Limb (tissue), 2 donors: Measurements from ENCODE around the gene CACNA1B.
"Not testable (repeated sequence)": the region's sequence is repeated elsewhere in the genome, so short reads cannot be mapped to it uniquely, and the experiment has no call there.

Experiments
- DNase-seq, 2 donors: peaks; one replicate each; pipeline ENCODE4 v3.0.0-alpha.2; 2016; ENCODE audit errors: extremely low spot score in 2 of 2

The CACNA1B gene

DNA sequence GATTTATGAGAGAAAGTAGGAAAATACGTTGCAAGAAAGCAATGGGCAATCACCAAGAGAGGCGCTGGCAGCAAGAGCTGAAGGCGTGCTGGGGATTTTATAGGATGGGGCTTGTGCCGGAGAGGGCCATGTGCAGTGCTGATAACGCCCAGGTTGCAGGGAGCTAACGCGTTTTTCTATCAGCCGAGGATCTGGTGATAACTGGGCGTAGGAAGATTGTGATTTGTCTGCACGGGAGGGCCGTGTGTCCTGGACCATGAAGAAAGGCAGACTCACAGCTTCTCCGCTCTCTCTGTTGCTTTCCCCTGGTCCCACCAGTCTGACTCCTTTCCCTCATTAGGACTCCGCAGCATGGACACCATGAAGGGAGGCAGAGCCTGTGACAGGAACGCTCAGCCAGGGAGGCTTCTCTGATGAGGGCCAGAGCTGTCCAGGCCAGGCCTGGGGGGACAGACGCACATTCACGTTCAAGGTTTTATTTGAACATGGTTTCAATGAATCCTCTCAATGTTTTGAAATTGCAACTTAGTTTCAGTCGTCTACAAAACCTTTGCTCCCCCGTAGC is 11.9 kb upstream of the CACNA1B start:
- no peak for DNase-seq

DNA sequence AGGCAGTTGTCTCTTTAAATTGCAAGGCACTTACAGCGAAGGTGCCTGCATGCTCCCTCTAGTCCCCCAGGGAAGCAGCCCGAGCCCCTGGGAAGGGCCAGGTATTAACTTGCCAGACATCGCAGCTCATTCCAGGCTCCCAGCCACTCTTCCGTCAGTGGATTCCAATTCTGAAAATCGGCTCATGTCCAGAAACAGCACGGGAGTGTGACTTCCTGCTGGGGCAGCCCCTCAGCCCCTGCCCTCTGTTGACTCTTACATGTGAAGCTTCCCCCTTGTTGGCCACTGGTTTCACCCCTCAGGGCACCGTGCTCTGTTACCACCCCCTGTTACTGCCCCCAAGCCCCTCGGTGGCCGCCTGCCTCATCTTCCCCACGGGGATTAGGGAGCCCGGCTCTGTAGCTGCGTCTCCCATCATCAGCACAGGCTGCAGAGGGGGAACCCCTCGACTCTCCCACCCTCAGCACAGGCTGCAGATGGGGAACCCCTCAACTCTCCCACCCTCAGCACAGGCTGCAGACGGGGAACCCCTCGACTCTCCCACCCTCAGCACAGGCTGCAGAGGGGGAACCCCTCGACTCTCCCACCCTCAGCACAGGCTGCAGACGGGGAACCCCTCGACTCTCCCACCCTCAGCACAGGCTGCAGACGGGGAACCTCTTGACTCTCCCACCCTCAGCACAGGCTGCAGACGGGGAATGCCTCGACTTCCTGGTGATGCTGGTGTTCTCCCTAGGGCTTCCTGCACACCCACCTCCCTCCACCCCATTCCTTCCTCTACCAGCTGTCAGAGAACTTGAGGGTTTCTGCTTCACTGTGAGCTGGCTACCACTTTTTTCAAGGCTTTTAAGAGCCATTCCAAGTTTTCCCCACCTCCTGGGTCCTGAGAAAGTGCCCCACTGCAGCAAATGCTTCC is 11.1 kb upstream of the CACNA1B start:
- no peak for DNase-seq

GRCh38 chr9:137870432-137870831 is 7.2 kb upstream of the CACNA1B start:
- DNase-seq, result no peak

- no peak for DNase-seq
These were observed 5.3 kb upstream of the CACNA1B start for GRCh38 chr9:137872296-137872695.

DNA sequence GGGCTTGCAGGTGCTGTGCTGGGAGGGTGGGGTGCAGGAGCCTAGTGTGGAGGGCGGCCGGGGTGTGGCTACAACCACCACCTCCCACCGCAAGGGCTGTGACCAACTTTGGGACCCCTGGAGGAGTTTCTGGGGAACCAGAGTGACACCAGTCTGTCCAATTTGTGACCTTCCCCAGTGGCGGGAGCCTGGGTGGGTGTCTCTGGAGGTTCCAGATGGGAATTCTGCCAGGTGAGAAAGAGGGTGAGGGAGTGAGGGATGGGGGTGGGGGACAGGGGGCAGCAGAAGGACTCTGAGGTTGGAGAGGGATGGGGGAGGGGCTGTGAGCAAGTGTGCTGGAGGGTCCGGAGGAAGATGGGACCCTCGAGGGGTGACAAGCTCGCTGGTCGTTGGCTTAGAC is 4.2 kb upstream of the CACNA1B start:
- no peak for DNase-seq

GRCh38 chr9:137873858-137874362 is 3.7 kb upstream of the CACNA1B start:
- DNase-seq, result no peak

- no peak for DNase-seq
These were observed 2.2 kb upstream of the CACNA1B start for GRCh38 chr9:137875354-137875753.

DNA sequence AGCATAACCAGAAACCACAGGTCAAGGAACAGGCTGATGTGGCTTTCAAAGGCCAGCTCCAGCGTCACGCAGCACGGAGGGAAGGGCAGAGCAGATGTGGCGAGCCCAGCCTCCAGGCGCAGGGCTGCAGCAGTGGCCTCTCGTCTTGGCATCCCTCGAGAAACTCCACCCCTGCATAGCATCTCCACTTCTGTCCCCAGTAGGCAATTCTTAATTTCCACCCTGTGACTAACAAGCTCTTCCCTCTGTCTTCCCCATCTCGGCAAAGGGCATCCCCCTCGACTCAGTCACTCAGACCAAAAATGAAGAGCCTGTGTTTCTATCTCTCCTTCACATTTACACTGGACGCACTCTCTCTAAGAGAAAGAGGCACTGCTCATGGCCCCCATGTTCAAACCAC is 1.7 kb upstream of the CACNA1B start:
- DNase-seq, result no peak

DNA sequence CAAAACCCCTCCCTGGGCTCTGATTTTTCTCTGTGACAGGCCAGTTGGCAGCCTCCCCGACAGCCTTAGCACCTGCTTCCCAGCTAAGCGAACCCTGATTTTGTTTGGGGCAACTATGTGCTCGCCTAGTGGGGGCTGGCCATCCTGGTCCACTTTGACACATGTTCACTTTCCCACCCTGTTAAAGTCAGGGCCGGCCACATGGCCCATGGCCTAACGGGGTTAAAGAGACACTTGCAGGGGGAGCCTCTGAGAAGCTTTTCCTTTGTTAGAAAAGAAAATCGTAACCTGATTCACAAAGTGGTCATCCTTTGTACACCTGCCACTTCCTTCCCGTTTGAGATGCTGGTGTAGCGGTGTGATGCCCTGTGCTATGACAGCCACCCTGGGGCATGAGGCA is 1.3 kb upstream of the CACNA1B start:
- DNase-seq, result no peak

DNA sequence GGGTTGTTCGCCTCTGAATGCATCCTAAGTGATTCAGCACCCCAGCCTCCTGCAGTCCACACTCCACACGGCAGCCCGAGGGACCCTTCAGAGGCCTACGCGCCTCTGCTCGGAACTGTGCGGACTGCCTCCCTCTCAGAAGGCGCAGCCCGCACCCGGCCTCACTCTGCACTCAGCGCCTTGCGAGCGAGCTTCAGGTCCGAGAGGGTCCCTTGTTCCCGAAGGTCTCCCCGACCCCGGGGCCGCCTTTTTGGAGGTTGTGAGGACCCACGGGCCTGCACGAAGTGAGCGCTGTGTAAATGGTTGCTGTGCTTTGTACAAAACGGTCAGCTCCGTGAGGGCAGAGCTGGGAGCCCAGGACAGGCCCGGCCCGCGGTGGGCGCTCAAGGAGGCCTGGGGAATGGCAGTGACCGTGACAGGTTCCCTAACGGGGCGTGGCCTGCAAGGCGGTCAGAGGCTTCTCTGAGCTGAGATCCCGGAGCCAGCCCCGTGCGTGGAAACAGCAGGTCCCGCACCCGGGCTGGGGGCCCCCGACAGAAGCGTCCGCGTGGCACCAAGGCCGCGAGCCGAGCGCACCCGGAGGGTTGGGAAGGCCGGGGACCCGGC is 698 bp upstream of the CACNA1B start:
- DNase-seq, result no peak

GRCh38 chr9:137878146-137878941 is 762 bp downstream of the CACNA1B start:
- DNase-seq, result peak; percentile 30 to 83

GRCh38 chr9:137879052-137879451 is 1.5 kb downstream of the CACNA1B start:
- DNase-seq, result no peak

- DNase-seq, result no peak
These were observed 2.1 kb downstream of the CACNA1B start for GRCh38 chr9:137879566-137880150.

- no peak for DNase-seq
These were observed 2.8 kb downstream of the CACNA1B start for GRCh38 chr9:137880160-137880975.

GRCh38 chr9:137880976-137881530 is 3.5 kb downstream of the CACNA1B start:
- no peak for DNase-seq

GRCh38 chr9:137881591-137882505 is 4.3 kb downstream of the CACNA1B start:
- no peak for DNase-seq

DNA sequence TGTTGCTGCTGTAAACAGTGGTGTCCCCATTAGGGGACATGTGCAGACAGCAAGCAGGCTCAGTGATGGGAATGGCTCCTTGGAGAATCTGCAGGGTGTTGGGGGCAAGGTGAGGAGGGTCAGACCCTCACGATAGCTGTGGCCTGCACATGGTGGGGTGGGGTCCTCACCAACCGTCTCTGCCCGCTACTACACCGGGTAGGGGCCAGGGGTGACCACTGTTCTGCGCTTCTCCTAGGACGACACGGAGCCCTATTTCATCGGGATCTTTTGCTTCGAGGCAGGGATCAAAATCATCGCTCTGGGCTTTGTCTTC is 4.9 kb downstream of the CACNA1B start:
- no peak for DNase-seq

DNA sequence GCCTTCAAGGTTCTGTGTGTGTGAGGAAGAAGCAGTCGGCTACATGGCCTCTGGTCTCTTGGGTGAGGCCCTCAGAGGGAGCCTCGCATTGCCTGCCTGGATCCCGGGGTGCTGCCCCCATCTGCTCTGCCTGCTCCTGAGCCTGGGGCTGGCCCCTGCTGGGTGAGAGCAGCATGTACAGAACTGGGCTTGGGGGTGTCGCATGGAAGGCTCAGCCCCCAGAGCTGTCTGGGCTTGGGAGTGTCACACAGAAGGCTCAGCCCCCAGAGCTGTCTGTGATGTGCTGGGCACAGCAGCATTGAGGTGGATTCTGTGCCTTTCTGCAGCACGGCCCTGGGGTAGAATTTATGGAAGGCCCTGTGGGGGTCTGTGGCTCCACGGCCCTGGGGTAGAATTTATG is 6.4 kb downstream of the CACNA1B start:
- DNase-seq, result not testable (repeated sequence)

GRCh38 chr9:137884547-137884946 is 7.0 kb downstream of the CACNA1B start:
- DNase-seq, result not testable (repeated sequence)
